Kidney (tissue), 14 donors: ENCODE data around the gene AGPAT3. TPM values are rescaled to one million over a fixed set of nuclear protein-coding genes. Genes with fewer than 3 reads are reported as not detected.

ENCODE experiments used
- DNase-seq, 5 donors: peaks; one replicate each; pipeline ENCODE4 v3.0.0-alpha.2; 2013 to 2020
- FAIRE-seq: peaks from 2 replicates; lab custom pipeline; 2012; peaks lifted over from hg19 to GRCh38; lab: Jason Lieb, UNC
- H3K27ac ChIP-seq, 2 donors: one replicate each; pipeline ENCODE4 v1.7.0; 2013; ENCODE audit warnings: low read depth in 2 of 2, low read length in 2 of 2, inconsistent platforms in 1 of 2
- H3K27me3 ChIP-seq: one replicate; pipeline ENCODE4 v1.7.1; 2013; ENCODE audit warnings: low read length, inconsistent platforms; ENCODE audit not compliant: control insufficient read depth, insufficient read depth
- H3K36me3 ChIP-seq, 3 donors: one replicate each; pipeline versions ENCODE4 v1.7.0 to v1.7.1; 2013; ENCODE audit warnings: low read length in 3 of 3, control low read depth in 1 of 3, inconsistent platforms in 1 of 3; ENCODE audit not compliant: insufficient read depth in 3 of 3, control insufficient read depth in 2 of 3
- H3K4me1 ChIP-seq, 3 donors: one replicate each; pipeline versions ENCODE4 v1.7.0 to v1.7.1; 2013; ENCODE audit warnings: low read length in 3 of 3, inconsistent platforms in 1 of 3, low read depth in 1 of 3; ENCODE audit not compliant: control insufficient read depth in 2 of 3, insufficient read depth in 2 of 3
- H3K4me3 ChIP-seq, 3 donors: one replicate each; pipeline versions ENCODE4 v1.7.0 to v1.8.1; 2013; ENCODE audit warnings: low read length in 3 of 3, control low read depth in 1 of 3, inconsistent platforms in 1 of 3
- H3K9ac ChIP-seq, 3 donors: one replicate each; pipeline versions ENCODE4 v1.7.0 to v1.7.1; 2013; ENCODE audit warnings: low read length in 3 of 3, control low read depth in 1 of 3, inconsistent platforms in 1 of 3
- H3K9me3 ChIP-seq, 3 donors: one replicate each; pipeline versions ENCODE4 v1.7.0 to v1.7.1; 2013; ENCODE audit warnings: low read length in 3 of 3, control low read depth in 1 of 3, inconsistent platforms in 1 of 3; ENCODE audit not compliant: control insufficient read depth in 2 of 3, insufficient read depth in 1 of 3
- CTCF ChIP-seq: IDR thresholded peaks from 3 replicates; pipeline ENCODE4 v1.5.1; 2012; ENCODE audit warnings: mild to moderate bottlenecking, moderate library complexity, borderline replicate concordance; ENCODE audit not compliant: insufficient read depth; ENCODE audit errors: extremely low read depth
- intact Hi-C: fragments of 100-400 bp; cut with DNase I; formaldehyde crosslinking; loops from one replicate; pipeline ENCODE4 v1.11.1; 2022
- polyA plus RNA-seq: library from polyadenylated mRNA; stranded (reverse); fragments of 350-450 nt; fragmentation: Illumina TruSeq; extraction: RNeasy Lipid Tissue Mini Kit (QIAGEN cat#74804); gene quantifications from one replicate; pipeline ENCODE4 v1.2.3, GENCODE V29; 2014; ENCODE audit warnings: low read depth, low replicate concordance; ENCODE audit not compliant: insufficient read depth
- total RNA-seq: library from RNA; stranded (reverse); fragmentation: NEBNext Ultra II Directional; extraction: Animal tissue kit (Norgen Biotek cat#: 25700); gene quantifications from one replicate; pipeline ENCODE4 v1.2.1, GENCODE V29; 2021
- donor health status: control.
- donor health status: control.
- donor health status: control.
- donor health status: control.
- donor health status: control.
- donor health status: DM: yes; HTN: yes; CAD: no.
- donor health status: Normal renal cell carcinoma (clear cell type).

The AGPAT3 gene
- total and polyA plus RNA-seq, 2 donors from 2014 or later: 40.3 to 86.2 TPM

DNA sequence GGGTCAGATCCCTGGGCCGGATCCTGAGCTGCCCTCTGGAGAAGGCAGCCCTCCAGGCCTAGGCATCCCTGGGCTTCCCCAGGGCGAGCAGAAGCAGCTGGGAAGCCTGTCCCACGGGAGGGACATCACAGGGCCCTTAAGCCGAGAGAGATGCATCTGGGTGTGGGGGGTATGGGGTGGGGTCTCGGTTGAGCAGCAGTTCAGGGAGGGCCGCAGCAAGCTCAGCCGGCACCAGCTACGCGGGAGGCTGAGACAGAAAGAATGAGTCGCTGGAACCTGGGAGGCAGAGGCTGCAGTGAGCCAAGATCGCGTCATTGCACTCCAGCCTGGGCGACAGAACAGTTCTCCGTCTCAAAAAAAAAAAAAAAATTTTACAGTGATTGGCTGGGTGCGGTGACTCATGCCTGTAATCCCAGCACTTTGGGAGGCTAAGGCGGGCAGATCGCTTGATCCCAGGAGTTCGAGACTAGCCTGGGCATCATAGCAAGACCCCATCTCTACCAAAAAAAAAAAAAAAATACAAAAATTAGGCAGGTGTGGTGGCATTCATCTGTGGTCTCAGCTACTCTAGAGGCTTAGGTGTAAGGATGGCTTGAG, 37.9 kb upstream of the AGPAT3 start:
- H3K9ac ChIP-seq: no peak overlapping the region
- FAIRE-seq: no peak

DNA sequence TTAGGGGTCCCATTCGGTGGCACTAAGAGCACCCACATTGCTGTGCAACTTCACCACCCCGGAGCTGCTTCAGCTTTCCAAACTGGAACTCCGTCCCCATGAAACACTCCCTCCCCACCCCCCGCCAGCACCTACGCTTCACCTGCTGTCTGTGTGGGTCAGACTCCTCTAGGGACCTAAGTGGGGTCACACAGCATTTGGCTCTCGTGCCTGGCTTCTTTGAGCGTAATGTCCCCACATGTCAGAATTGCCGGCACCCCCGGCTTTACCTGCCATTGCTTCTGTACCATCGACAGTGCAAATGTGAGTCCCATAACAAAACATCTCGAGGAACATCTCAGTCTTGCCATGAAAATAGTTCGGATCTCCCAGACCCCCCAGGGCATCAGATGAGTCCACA, 35.9 kb upstream of the AGPAT3 start:
- Histone ChIP-seq H3K9me3 (no peaks in the 10 kb centered on the region), H3K27me3 (no peaks in the 10 kb centered on the region), H3K4me1 (no peaks in the 10 kb centered on the region), H3K27ac (no peak overlapping the region), H3K36me3 (no peaks in the 10 kb centered on the region), H3K9ac (no peak overlapping the region), H3K4me3 (no peak overlapping the region)
- intact Hi-C loops: no loop called here
- TF ChIP-seq CTCF: no peak
- FAIRE-seq: no peak
- no peak for DNase-seq

More for the DNA sequence above, 37.9 kb upstream of the AGPAT3 start:
- intact Hi-C loops: no loop called here
- Histone ChIP-seq H3K9me3 (no peaks in the 10 kb centered on the region), H3K27me3 (no peaks in the 10 kb centered on the region), H3K27ac (no peak overlapping the region), H3K36me3 (no peaks in the 10 kb centered on the region), H3K4me1 (no peaks in the 10 kb centered on the region), H3K4me3 (no peak overlapping the region)
- TF ChIP-seq CTCF: no peak
- peak in 1 of 5 donors; percentile 51 for DNase-seq

- H3K4me3 ChIP-seq: no peak overlapping the region
- H3K9ac ChIP-seq: no peak overlapping the region
- DNase-seq (no peak), FAIRE-seq (no peak)
- no peaks in the 10 kb centered on the region for H3K36me3 ChIP-seq
- no peak overlapping the region for H3K27ac ChIP-seq
- no peaks in the 10 kb centered on the region for H3K4me1 ChIP-seq
- TF ChIP-seq CTCF: no peak
- H3K27me3 ChIP-seq: no peaks in the 10 kb centered on the region
- intact Hi-C loops: no loop called here
- no peaks in the 10 kb centered on the region for H3K9me3 ChIP-seq
Measured at GRCh38 chr21:43829575-43830119, 35.4 kb upstream of the AGPAT3 start.
